ENCODE data around the gene ZNF532. TPM values are rescaled to one million over a fixed set of nuclear protein-coding genes. Genes with fewer than 3 reads are reported as not detected.

Gene ZNF532
- total and polyA plus RNA-seq, 11 donors, result 16.0 to 84.4 (median 69.9) TPM

DNA sequence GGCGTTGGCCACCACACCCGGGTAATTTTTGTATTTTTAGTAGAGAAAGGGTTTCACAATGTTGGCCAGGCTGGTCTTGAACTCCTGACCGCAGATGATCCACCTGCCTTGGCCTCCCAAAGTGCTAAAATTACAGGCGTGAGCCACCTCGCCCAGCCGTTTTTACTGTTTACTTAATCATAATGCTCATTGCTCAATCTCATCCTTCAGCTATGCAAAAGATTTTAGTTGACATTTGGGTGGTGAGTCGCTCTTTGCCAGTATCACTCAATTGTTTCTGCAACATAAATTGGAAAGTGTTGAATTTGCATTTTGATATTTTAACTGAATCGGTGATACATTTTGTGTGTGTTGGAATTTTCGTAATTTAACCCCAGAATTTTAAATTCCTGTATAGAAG is 7.8 kb upstream of the ZNF532 start:
- Histone ChIP-seq H3K27me3 (no peaks in the 10 kb centered on the region), H3K27ac (no peak overlapping the region), H3K4me3 (no peak overlapping the region), H3K9me3 (no peaks in the 10 kb centered on the region), H3K36me3 (no peaks in the 10 kb centered on the region), H3K4me1 (peaks cover 7 to 37% (median 28%) of the 10 kb centered on the region in 12 donors)
- 84 to 95% (median 92%) methylated on average over 9 of the region's 9 CpGs for WGBS, 4 donors
- no peak for DNase-seq
- TF ChIP-seq POLR2A (IDR thresholded peaks at IDR 0.05), result no peak
- TF ChIP-seq, protein P1, sequence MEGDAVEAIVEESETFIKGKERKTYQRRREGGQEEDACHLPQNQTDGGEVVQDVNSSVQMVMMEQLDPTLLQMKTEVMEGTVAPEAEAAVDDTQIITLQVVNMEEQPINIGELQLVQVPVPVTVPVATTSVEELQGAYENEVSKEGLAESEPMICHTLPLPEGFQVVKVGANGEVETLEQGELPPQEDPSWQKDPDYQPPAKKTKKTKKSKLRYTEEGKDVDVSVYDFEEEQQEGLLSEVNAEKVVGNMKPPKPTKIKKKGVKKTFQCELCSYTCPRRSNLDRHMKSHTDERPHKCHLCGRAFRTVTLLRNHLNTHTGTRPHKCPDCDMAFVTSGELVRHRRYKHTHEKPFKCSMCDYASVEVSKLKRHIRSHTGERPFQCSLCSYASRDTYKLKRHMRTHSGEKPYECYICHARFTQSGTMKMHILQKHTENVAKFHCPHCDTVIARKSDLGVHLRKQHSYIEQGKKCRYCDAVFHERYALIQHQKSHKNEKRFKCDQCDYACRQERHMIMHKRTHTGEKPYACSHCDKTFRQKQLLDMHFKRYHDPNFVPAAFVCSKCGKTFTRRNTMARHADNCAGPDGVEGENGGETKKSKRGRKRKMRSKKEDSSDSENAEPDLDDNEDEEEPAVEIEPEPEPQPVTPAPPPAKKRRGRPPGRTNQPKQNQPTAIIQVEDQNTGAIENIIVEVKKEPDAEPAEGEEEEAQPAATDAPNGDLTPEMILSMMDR (IDR thresholded peaks at IDR 0.05), result no peak
- no peak for ATAC-seq
- intact Hi-C loops (cut with DNase I), result loop anchor here in 1 of 10 donors (5.0 kb wide), 1 partner anchor 70 kb away; no protein-coding TSS in a partner anchor

DNA sequence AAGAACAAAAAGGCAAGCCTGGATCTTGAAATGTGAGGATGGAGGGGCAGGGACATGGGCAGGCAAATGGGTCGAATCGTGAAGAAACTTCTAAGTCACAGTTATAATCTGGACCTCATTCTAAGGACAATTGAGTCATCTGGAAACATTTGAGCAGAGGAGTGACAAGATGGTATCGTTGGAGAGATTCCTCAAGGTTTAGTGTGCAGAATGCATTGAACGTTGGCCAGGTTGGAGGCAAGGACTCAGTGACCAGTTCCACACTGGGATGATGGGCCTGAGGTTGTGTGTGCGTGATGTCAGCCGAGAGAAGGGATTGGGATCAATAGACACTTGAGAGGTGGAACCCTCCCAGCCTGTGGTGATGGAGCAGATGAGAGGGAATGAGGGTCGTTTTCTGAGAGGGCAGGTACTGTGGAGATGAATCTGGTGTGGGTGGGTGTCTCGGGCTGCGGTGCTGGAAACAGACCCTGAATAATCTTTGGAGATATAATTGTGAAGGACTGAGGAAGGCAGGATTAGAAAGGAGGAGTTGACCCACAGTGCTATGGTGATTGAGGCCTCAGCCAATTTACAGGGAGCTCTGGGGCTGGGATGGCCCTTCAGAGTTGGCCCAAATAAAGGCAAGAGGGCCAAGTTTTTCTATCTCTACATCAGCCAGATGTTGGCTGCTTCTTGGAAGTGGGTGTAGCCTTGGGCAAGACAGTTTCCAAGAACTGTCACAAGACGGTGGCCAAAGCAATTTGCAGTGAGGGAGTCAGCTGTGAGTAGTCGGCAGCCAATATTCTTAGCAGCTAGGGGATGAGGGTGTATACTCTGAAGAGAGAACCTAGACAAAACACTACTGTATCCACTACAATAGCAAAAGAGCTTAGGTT is 5.8 kb upstream of the ZNF532 start:
- WGBS, 4 donors, result 81 to 86% (median 83%) methylated on average over 11 of the region's 11 CpGs
- H3K27ac ChIP-seq, result peak overlapping the region in 3 of 12 donors; percentile 4 to 67 (median 53)
- peak in 3 of 4 donors; percentile 23 to 67 (median 62) for ATAC-seq
- H3K36me3 ChIP-seq, result no peaks in the 10 kb centered on the region
- no peaks in the 10 kb centered on the region for H3K9me3 ChIP-seq
- H3K4me3 ChIP-seq, result no peak overlapping the region
- intact Hi-C loops (cut with DNase I), result loop anchor here in 1 of 10 donors (5.0 kb wide), 1 partner anchor 72 kb away; no protein-coding TSS in a partner anchor
- no peak for TF ChIP-seq POLR2A (IDR thresholded peaks at IDR 0.05)
- TF ChIP-seq, protein P1 (IDR thresholded peaks at IDR 0.05), result no peak
- DNase-seq, result peak in 2 of 5 donors; percentile 44 to 51
- peaks cover 14 to 48% (median 40%) of the 10 kb centered on the region in 12 donors for H3K4me1 ChIP-seq
- no peaks in the 10 kb centered on the region for H3K27me3 ChIP-seq

DNA sequence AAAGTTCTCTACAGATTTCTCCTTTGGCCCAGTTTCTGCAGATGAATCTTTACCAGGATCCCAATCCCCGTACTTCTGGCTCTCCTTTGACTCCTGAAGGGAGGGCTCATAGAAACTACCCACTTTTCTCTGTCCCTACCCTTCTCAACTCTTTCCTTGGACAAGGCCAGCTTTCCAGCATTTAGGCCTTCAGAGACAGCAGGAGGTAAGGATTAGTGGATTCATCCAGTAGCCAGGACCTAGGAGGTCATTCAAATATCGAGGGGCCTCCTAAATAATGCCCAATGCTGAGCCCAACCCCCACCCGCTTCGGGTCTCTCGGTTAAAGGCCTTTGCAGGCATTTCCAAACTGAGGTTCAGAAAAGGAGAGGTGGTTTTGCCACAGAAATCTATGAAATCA is 4.8 kb upstream of the ZNF532 start:
- Histone ChIP-seq H3K9me3 (no peaks in the 10 kb centered on the region), H3K27ac (peak overlapping the region in 10 of 12 donors; percentile 7 to 99 (median 38)), H3K4me3 (no peak overlapping the region), H3K36me3 (no peaks in the 10 kb centered on the region), H3K27me3 (no peaks in the 10 kb centered on the region), H3K4me1 (peaks cover 14 to 58% (median 49%) of the 10 kb centered on the region in 12 donors)
- TF ChIP-seq, protein P1 (IDR thresholded peaks at IDR 0.05), result no peak
- no peak for TF ChIP-seq POLR2A (IDR thresholded peaks at IDR 0.05)
- DNase-seq (no peak), ATAC-seq (no peak)
- intact Hi-C loops (cut with DNase I), result loop anchor here in 8 of 10 donors (5.0 to 10.0 kb wide), 7 partner anchors 67 to 195 kb away; no protein-coding TSS in a partner anchor
- 65 to 78% (median 72%) methylated on average over 5 of the region's 5 CpGs for WGBS, 4 donors

DNA sequence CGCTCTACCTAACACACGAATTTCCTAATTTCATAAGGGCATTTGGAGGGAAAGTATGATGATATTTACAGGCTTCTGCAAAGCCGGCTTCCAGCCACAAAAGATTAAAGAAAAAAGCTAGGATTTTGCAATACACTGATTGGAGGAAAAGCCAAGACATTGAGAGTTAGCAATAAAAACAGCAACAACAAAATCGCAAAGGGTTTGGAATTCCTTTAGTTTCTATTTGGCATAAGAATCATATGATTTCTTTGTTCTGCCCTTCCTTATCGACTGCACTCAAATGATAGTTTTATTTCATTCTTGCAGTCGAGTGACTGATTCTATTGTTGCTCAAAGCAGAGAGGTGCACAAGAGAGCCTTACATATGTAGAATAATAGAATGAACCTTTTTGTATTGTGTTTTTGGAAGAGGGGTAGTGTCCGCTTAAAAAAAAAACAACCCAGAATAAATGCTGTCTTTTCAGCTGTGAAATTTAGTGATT is 3.9 kb upstream of the ZNF532 start:
- intact Hi-C loops (cut with DNase I), result loop anchor here in 8 of 10 donors (5.0 to 10.0 kb wide), 7 partner anchors 67 to 194 kb away; no protein-coding TSS in a partner anchor
- DNase-seq (no peak), ATAC-seq (no peak)
- no peaks in the 10 kb centered on the region for H3K27me3 ChIP-seq
- peak overlapping the region in 5 of 12 donors; percentile 0 to 31 (median 4) for H3K4me3 ChIP-seq
- 30 to 44% (median 33%) methylated on average over 7 of the region's 7 CpGs for WGBS, 4 donors
- no peak for TF ChIP-seq POLR2A (IDR thresholded peaks at IDR 0.05)
- TF ChIP-seq, protein P1 (IDR thresholded peaks at IDR 0.05), result no peak
- peaks cover 15 to 67% (median 57%) of the 10 kb centered on the region in 12 donors for H3K4me1 ChIP-seq
- peaks cover 0 to 6% (median 0%) of the 10 kb centered on the region in 9 donors for H3K36me3 ChIP-seq
- peak overlapping the region in 10 of 12 donors; percentile 4 to 99 (median 38) for H3K27ac ChIP-seq
- no peaks in the 10 kb centered on the region for H3K9me3 ChIP-seq

Data from heart left ventricle (tissue), 16 donors.